Activated naive CD4-positive, alpha-beta T cell treated with anti-CD3 and anti-CD28 coated beads, Interleukin-2, amount 10 ng/mL, durations not matched to agents 7 days and 5 days (primary cell): ENCODE results near the gene JAKMIP3.

Source experiments
- CTCF ChIA-PET: fragments of 350-600 bp; sonication (Branson Sonifier 250); formaldehyde crosslinking; loops from one replicate; lab custom pipeline; 2021; ENCODE audit warnings: antibody characterized with exemption; lab: Charles Lee
- DNase-seq: peaks from one replicate; pipeline ENCODE4 v3.0.0-alpha.2; 2020
- H3K27ac Mint-ChIP-seq: one replicate; pipeline ENCODE4 v1.8.0; 2021; ENCODE audit warnings: mild to moderate bottlenecking, moderate library complexity, mixed read lengths
- H3K27me3 Mint-ChIP-seq: one replicate; pipeline ENCODE4 v1.8.0; 2021; ENCODE audit warnings: mild to moderate bottlenecking, mixed read lengths
- H3K36me3 Mint-ChIP-seq: one replicate; pipeline ENCODE4 v1.8.0; 2021; ENCODE audit warnings: mixed read lengths
- H3K4me1 Mint-ChIP-seq: one replicate; pipeline ENCODE4 v1.8.0; 2021; ENCODE audit warnings: mixed read lengths
- H3K4me3 Mint-ChIP-seq: one replicate; pipeline ENCODE4 v1.8.0; 2021; ENCODE audit warnings: mild to moderate bottlenecking, moderate library complexity, mixed read lengths
- H3K9me3 Mint-ChIP-seq: one replicate; pipeline ENCODE4 v1.8.0; 2021; ENCODE audit warnings: mixed read lengths

Gene JAKMIP3

GRCh38 chr10:132064082-132064755 is 1.5 kb upstream of the JAKMIP3 start:
- Mint-ChIP-seq H3K27me3 (peaks cover 29% of the 10 kb centered on the region), H3K9me3 (no peaks in the 10 kb centered on the region)
- no peak for DNase-seq

GRCh38 chr10:132064771-132065437 is 842 bp upstream of the JAKMIP3 start:
- H3K27me3 Mint-ChIP-seq: peaks cover 29% of the 10 kb centered on the region
- no peak overlapping the region for H3K4me3 Mint-ChIP-seq
- no peaks in the 10 kb centered on the region for H3K36me3 Mint-ChIP-seq
- CTCF ChIA-PET: no interaction called here
- H3K4me1 Mint-ChIP-seq: no peaks in the 10 kb centered on the region
- no peaks in the 10 kb centered on the region for H3K9me3 Mint-ChIP-seq
- H3K27ac Mint-ChIP-seq: no peak overlapping the region
- DNase-seq: no peak

More at GRCh38 chr10:132064082-132064755, 1.5 kb upstream of the JAKMIP3 start:
- Mint-ChIP-seq H3K36me3 (no peaks in the 10 kb centered on the region), H3K27ac (no peak overlapping the region), H3K4me1 (no peaks in the 10 kb centered on the region), H3K4me3 (no peak overlapping the region)
- CTCF ChIA-PET: no interaction called here

- no peaks in the 10 kb centered on the region for H3K36me3 Mint-ChIP-seq
- H3K9me3 Mint-ChIP-seq: no peaks in the 10 kb centered on the region
- no peak overlapping the region for H3K27ac Mint-ChIP-seq
- peaks cover 29% of the 10 kb centered on the region for H3K27me3 Mint-ChIP-seq
- no peaks in the 10 kb centered on the region for H3K4me1 Mint-ChIP-seq
- peak overlapping the region; percentile 45 for H3K4me3 Mint-ChIP-seq
- CTCF ChIA-PET: no interaction called here
- no peak for DNase-seq
These were observed 440 bp downstream of the JAKMIP3 start for GRCh38 chr10:132066186-132066585.

- Mint-ChIP-seq H3K36me3 (no peaks in the 10 kb centered on the region), H3K9me3 (no peaks in the 10 kb centered on the region), H3K27ac (no peak overlapping the region), H3K4me1 (no peaks in the 10 kb centered on the region), H3K27me3 (peaks cover 31% of the 10 kb centered on the region), H3K4me3 (no peak overlapping the region)
- CTCF ChIA-PET: no interaction called here
- no peak for DNase-seq
These were observed 1.1 kb downstream of the JAKMIP3 start for GRCh38 chr10:132066812-132067211.

GRCh38 chr10:132068431-132069121 is 2.8 kb downstream of the JAKMIP3 start:
- Mint-ChIP-seq H3K4me3 (no peak overlapping the region), H3K27ac (no peak overlapping the region), H3K36me3 (no peaks in the 10 kb centered on the region), H3K27me3 (peaks cover 24% of the 10 kb centered on the region), H3K9me3 (no peaks in the 10 kb centered on the region), H3K4me1 (no peaks in the 10 kb centered on the region)
- CTCF ChIA-PET: no interaction called here
- no peak for DNase-seq

GRCh38 chr10:132069122-132069848 is 3.5 kb downstream of the JAKMIP3 start:
- Mint-ChIP-seq H3K36me3 (no peaks in the 10 kb centered on the region), H3K27me3 (peaks cover 24% of the 10 kb centered on the region), H3K9me3 (no peaks in the 10 kb centered on the region), H3K4me1 (no peaks in the 10 kb centered on the region), H3K4me3 (no peak overlapping the region), H3K27ac (no peak overlapping the region)
- CTCF ChIA-PET: no interaction called here
- no peak for DNase-seq

- CTCF ChIA-PET: no interaction called here
- no peak for DNase-seq
- H3K9me3 Mint-ChIP-seq: no peaks in the 10 kb centered on the region
- H3K27me3 Mint-ChIP-seq: peaks cover 19% of the 10 kb centered on the region
- no peaks in the 10 kb centered on the region for H3K36me3 Mint-ChIP-seq
- H3K4me3 Mint-ChIP-seq: no peak overlapping the region
- no peak overlapping the region for H3K27ac Mint-ChIP-seq
- H3K4me1 Mint-ChIP-seq: no peaks in the 10 kb centered on the region
These were observed 4.1 kb downstream of the JAKMIP3 start for GRCh38 chr10:132069849-132070182.

GRCh38 chr10:132070724-132071123 is 5.0 kb downstream of the JAKMIP3 start:
- Mint-ChIP-seq H3K27ac (no peak overlapping the region), H3K4me3 (no peak overlapping the region), H3K4me1 (no peaks in the 10 kb centered on the region), H3K36me3 (no peaks in the 10 kb centered on the region), H3K9me3 (no peaks in the 10 kb centered on the region), H3K27me3 (peaks cover 10% of the 10 kb centered on the region)
- DNase-seq: no peak
- CTCF ChIA-PET: no interaction called here

GRCh38 chr10:132071667-132072066 is 5.9 kb downstream of the JAKMIP3 start:
- H3K9me3 Mint-ChIP-seq: no peaks in the 10 kb centered on the region
- H3K4me1 Mint-ChIP-seq: no peaks in the 10 kb centered on the region
- no peak overlapping the region for H3K27ac Mint-ChIP-seq
- peaks cover 8% of the 10 kb centered on the region for H3K27me3 Mint-ChIP-seq
- no peak for DNase-seq
- CTCF ChIA-PET: no interaction called here
- H3K36me3 Mint-ChIP-seq: no peaks in the 10 kb centered on the region
- no peak overlapping the region for H3K4me3 Mint-ChIP-seq

GRCh38 chr10:132075909-132076577 is 10.3 kb downstream of the JAKMIP3 start:
- DNase-seq: no peak
- Mint-ChIP-seq H3K4me1 (no peaks in the 10 kb centered on the region), H3K9me3 (no peaks in the 10 kb centered on the region), H3K4me3 (no peak overlapping the region), H3K27me3 (peaks cover 11% of the 10 kb centered on the region), H3K36me3 (no peaks in the 10 kb centered on the region), H3K27ac (no peak overlapping the region)
- CTCF ChIA-PET: no interaction called here

GRCh38 chr10:132076578-132077081 is 10.9 kb downstream of the JAKMIP3 start:
- no peaks in the 10 kb centered on the region for H3K9me3 Mint-ChIP-seq
- no peaks in the 10 kb centered on the region for H3K36me3 Mint-ChIP-seq
- H3K4me1 Mint-ChIP-seq: no peaks in the 10 kb centered on the region
- no peak for DNase-seq
- CTCF ChIA-PET: no interaction called here
- peaks cover 10% of the 10 kb centered on the region for H3K27me3 Mint-ChIP-seq
- no peak overlapping the region for H3K27ac Mint-ChIP-seq
- H3K4me3 Mint-ChIP-seq: no peak overlapping the region

GRCh38 chr10:132077091-132077490 is 11.3 kb downstream of the JAKMIP3 start:
- CTCF ChIA-PET: interaction anchor here (0.5 kb wide), 1 partner anchor 172 kb away, joined by 3 read pairs; no protein-coding TSS in a partner anchor
- no peak for DNase-seq
- no peaks in the 10 kb centered on the region for H3K4me1 Mint-ChIP-seq
- H3K27me3 Mint-ChIP-seq: peaks cover 7% of the 10 kb centered on the region
- H3K9me3 Mint-ChIP-seq: no peaks in the 10 kb centered on the region
- no peak overlapping the region for H3K4me3 Mint-ChIP-seq
- H3K27ac Mint-ChIP-seq: no peak overlapping the region
- H3K36me3 Mint-ChIP-seq: no peaks in the 10 kb centered on the region

GRCh38 chr10:132078746-132079345 is 13.1 kb downstream of the JAKMIP3 start:
- Mint-ChIP-seq H3K36me3 (no peaks in the 10 kb centered on the region), H3K4me1 (no peaks in the 10 kb centered on the region), H3K27ac (no peak overlapping the region), H3K27me3 (peaks cover 7% of the 10 kb centered on the region), H3K4me3 (no peak overlapping the region), H3K9me3 (no peaks in the 10 kb centered on the region)
- CTCF ChIA-PET: no interaction called here
- no peak for DNase-seq
